RPMI8226 (cell line): Measurements from ENCODE around the gene TMC7.
A peak's percentile ranks its signal among the peaks of the same experiment; 100 is the strongest.

ENCODE experiments used
- DNase-seq: peaks from one replicate; pipeline ENCODE4 v3.0.0-alpha.2; 2015

The TMC7 gene

DNA sequence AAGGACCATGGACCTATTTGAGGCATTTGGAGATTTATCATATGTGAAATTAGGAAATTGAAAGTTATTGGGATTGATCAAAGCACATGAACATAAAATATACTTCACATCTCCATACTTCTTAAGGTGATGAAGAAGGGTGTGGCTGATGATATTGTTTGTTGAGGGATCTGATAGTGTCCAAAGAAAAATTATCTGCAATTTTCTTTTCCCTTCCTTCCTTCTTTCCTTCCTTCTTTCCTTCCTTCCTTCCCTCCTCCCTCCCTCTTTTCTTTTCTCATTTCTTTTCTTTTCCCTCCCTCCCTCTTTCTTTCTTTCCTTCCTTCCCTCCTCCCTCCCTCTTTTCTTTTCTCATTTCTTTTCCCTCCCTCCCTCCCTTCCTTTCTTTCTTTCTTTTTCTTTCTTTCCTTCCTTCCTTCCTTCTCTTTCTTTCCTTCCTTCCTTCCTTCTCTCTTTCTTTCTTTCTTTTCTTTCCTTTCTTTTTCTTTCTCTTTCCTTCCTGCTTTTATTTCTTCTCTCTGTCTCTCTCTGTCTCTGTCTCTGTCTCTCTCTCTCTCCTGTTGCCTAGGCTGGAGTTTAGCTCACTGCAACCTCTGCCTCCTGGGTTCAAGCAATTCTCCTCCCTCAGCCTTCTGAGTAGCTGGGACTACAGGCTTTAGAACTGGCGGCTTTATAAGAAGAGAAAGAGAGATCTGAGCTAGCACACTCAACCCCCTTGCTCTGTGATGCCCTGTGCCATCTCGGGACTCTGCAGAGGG is 109.1 kb downstream of the TMC7 start:
- DNase-seq = no peak

DNA sequence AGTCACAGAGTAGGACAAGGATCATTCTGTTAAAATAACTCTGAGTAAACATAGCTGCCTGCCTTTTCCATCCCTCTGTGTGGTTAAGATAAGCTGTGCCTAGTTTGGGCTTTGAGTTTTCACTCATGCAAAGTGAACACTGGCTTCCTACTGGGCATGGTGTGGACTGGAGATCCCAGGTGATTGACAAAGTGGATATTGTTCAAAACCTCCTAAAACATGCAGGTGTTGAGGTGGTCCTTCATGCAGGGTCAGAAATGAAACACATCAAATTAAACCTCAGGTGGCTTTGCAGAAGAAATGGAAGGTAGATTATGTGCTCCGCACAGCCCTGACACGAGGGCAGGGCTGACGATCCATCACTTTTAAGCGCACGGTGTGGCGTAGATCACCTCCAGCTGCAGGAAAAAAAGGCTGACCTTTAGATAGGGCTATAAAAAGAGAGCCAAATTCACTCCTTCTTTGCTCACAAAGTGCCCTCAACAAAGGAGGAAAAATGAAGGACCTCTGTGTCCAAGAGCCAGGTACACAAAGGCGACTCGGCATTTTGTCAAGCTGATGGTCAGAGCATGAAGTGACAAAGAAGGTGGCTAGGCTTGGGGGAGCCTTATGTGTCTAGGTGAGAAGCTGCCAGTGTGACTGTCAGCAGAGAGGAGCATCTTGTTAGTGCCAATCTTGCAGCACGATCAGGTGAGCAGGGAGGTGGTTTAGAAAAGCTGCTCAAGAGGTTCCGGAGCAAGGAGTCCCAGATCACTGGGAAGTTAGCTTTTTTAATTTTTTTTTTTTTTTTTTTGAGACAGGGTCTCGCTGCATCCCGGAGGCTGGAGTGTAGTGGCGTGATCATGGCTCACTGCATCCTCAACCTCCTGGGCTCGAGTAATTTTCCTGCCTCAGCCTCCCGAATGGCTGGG is 110.2 kb downstream of the TMC7 start:
- DNase-seq = no peak

DNA sequence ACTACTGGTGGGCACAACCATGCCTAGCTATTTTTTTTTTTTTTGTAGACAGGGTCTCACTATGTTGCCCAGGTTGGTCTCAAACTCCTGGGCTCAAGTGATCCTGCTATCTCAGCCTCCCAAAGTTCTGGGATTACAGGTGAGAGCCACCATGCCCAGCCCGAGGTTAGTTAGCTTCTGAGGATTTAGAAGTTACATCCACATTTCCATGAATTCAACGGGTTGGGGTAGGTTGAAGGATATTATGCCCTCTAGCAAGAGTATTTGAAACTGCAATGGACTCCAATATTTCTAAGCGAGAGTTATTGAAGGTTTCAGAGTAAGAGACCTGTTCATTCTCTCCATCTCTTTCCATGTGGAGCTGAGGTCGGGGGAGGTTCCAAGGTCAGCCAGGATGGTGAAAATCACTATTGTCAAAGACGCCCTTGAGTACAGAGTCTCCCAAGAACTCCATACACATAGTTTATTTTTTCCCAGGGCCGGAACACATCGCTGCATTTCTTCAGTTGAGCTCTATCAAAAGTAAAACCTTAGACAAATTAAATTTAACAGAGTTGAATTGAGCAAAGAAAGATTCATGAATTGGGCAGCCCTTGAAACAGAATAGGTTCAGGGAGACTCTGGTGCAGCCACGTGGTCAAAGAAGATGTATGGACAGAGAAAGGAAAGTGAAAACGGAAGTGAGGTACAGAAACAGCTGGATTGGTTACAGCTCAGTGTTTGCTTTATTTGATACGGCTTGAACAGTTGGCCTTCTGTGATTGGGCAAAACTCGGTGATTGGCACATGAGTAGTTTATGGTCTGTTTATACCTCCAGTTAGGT is 111.0 kb downstream of the TMC7 start:
- peak; percentile 84 for DNase-seq

DNA sequence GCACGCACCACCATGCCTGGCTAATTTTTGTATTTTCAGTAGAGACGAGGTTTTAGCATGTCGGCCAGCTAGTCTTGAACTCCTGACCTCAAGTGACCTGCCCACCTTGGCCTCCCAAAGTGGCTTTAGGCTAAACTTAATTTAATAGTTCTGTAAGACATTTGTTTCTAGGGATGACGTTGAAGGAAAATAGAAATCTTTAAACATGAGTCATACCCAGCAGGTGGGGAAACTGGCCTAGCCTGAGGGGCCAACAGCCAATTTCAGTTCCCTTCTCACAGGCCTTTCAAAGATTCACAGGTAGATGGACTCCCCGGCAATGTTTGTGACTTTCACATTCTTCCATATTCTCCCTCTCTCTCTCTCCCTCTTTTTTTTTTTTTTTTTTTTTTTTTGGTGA is 111.9 kb downstream of the TMC7 start:
- DNase-seq = peak; percentile 78

DNA sequence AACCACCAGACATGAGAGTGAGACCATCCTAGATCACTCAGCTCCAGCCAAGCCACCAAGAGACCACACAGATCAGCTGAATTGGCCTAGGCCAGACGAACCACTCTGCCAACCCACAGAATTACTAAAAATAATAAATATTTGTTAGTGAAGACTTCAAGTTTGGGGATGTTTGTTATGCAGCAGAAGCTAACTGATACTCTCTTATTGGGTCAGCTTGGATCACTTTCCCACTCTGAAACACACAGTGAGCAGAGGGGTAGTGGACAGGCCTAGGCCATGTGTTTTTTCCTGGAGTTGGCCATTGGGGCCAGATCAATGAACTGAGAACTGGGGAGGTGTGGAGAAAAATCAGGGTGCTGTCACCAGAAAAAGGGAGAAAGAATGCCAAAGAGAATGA is 114.4 kb downstream of the TMC7 start:
- no peak for DNase-seq

- DNase-seq = no peak
These were observed 118.6 kb downstream of the TMC7 start for GRCh38 chr16:19102187-19102872.

DNA sequence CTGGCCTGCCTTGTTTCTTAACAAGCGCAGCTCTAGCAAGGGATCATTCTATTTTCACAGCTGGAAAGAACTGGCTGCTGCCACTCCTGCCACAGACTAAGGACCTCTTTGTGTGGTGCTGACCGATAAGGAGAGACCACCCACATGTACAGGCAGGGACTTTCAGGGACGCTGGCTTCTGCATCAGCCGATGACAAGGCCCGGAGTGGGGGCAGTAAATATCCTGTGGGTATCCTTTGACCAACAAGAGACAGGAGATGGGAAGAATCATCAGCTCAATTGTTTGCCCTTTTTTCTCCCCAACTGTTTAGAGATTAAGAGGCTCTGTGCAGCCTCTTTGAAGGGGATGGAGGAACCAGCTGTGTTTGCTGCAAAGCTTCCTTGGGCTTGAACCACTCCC is 120.9 kb downstream of the TMC7 start:
- DNase-seq = no peak

DNA sequence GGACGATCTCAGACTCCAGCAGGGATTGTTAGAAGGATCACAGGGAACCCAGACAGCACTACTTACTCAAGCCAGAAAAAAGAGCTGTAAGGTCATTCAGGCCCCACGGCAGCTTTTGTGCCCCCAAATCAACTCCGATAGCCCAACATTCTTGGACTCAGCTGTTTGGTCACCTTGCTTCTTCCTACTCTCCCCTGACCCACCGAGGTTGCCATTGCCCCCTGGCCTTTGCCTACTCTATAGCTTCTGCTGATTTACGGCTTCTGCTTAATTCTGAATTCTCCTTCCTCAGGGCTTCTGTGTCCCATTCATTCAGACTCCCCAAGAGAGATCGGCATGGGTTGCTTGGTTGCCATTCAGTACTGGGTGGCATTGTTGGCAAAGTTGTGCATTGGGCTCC is 121.4 kb downstream of the TMC7 start:
- no peak for DNase-seq

GRCh38 chr16:19105891-19106624 is 122.3 kb downstream of the TMC7 start:
- no peak for DNase-seq

- no peak for DNase-seq
These were observed 122.9 kb downstream of the TMC7 start for GRCh38 chr16:19106625-19107020.

- no peak for DNase-seq
These were observed 124.9 kb downstream of the TMC7 start for GRCh38 chr16:19108409-19109287.

DNA sequence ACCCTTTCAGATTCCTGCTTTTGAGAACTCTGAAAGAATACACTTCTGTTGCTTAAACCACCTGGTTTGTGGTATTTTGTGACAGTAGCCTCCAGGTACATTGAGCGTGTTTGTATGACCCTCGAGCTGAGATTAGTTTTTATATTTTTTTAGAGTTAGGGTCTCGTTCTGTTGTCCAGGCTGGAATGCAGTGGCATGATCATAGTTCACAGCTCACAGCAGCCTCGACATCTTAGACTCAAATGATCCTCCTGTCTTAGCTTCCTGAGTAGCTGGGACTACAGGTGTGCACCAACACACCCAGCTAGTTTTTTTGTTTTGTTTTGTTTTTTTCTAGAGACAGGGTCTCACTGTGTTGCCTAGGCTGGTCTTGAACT is 125.5 kb downstream of the TMC7 start:
- no peak for DNase-seq

GRCh38 chr16:19110537-19111360 is 127.0 kb downstream of the TMC7 start:
- no peak for DNase-seq

- no peak for DNase-seq
These were observed 128.3 kb downstream of the TMC7 start for GRCh38 chr16:19112099-19112407.
